Fibroblast of pulmonary artery (primary cell): ENCODE data around the gene TBX1.
"Not testable (repeated sequence)": the region's sequence is repeated elsewhere in the genome, so short reads cannot be mapped to it uniquely, and the experiment has no call there.

Source experiments
- DNase-seq: peaks from one replicate; pipeline ENCODE4 v3.0.0-alpha.2; 2010; ENCODE audit warnings: low read depth
- H3K4me3 ChIP-seq: replicated peaks from 2 replicates; pipeline ENCODE4 v1.5.1; 2011; ENCODE audit warnings: low read depth, mild to moderate bottlenecking, control low read depth, low read length, moderate library complexity
- TF ChIP-seq, protein P1 (sequence below): IDR thresholded peaks from 2 replicates; pipeline ENCODE4 v1.5.1; 2011; ENCODE audit warnings: mild to moderate bottlenecking, control low read depth, low read length, inconsistent platforms; ENCODE audit errors: missing control alignments

Gene TBX1

DNA sequence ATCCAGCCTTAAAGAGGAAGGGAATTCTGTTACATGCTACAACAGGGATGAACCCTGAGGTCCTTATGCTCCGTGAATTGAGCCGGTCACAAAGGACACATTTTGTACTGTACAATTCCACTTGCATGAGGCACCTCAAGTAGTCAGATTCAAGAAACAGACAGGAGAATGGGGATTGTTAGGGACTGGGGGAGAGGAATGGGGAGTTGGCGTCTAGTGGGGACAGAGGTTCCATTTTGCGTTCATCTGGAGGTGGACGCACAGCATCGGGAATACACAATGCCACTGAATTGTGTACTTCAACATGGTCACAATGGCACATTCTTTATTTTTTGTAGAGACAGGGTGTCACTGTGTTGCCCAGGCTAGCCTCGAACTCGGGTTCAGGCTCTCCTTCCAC, 14.1 kb downstream of the TBX1 start:
- H3K4me3 ChIP-seq, result no peak overlapping the region
- no peak for DNase-seq
- TF ChIP-seq, protein P1, sequence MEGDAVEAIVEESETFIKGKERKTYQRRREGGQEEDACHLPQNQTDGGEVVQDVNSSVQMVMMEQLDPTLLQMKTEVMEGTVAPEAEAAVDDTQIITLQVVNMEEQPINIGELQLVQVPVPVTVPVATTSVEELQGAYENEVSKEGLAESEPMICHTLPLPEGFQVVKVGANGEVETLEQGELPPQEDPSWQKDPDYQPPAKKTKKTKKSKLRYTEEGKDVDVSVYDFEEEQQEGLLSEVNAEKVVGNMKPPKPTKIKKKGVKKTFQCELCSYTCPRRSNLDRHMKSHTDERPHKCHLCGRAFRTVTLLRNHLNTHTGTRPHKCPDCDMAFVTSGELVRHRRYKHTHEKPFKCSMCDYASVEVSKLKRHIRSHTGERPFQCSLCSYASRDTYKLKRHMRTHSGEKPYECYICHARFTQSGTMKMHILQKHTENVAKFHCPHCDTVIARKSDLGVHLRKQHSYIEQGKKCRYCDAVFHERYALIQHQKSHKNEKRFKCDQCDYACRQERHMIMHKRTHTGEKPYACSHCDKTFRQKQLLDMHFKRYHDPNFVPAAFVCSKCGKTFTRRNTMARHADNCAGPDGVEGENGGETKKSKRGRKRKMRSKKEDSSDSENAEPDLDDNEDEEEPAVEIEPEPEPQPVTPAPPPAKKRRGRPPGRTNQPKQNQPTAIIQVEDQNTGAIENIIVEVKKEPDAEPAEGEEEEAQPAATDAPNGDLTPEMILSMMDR, result no peak

GRCh38 chr22:19775496-19776325, 15.1 kb downstream of the TBX1 start:
- TF ChIP-seq, protein P1, result no peak
- no peak for DNase-seq
- no peak overlapping the region for H3K4me3 ChIP-seq

- no peak for DNase-seq
Measured at GRCh38 chr22:19776433-19777031, 16.0 kb downstream of the TBX1 start.

DNA sequence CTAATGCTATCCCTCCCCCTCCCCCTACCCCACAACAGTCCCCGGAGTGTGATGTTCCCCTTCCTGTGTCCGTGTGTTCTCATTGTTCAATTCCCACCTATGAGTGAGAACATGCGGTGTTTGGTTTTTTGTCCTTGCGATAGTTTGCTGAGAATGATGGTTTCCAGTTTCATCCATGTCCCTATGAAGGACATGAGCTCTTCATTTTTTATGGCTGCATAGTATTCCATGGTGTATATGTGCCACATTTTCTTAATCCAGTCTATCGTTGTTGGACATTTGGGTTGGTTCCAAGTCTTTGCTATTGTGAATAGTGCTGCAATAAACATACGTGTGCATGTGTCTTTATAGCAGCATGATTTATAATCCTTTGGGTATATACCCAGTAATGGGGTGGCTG, 16.6 kb downstream of the TBX1 start:
- not testable (repeated sequence) for H3K4me3 ChIP-seq, DNase-seq

More at GRCh38 chr22:19776433-19777031, 16.0 kb downstream of the TBX1 start:
- no peak overlapping the region for H3K4me3 ChIP-seq
- TF ChIP-seq, protein P1, result no peak

- no peak for DNase-seq
- no peak overlapping the region for H3K4me3 ChIP-seq
- TF ChIP-seq, protein P1, result no peak
Measured at GRCh38 chr22:19779011-19779421, 18.4 kb downstream of the TBX1 start.

DNA sequence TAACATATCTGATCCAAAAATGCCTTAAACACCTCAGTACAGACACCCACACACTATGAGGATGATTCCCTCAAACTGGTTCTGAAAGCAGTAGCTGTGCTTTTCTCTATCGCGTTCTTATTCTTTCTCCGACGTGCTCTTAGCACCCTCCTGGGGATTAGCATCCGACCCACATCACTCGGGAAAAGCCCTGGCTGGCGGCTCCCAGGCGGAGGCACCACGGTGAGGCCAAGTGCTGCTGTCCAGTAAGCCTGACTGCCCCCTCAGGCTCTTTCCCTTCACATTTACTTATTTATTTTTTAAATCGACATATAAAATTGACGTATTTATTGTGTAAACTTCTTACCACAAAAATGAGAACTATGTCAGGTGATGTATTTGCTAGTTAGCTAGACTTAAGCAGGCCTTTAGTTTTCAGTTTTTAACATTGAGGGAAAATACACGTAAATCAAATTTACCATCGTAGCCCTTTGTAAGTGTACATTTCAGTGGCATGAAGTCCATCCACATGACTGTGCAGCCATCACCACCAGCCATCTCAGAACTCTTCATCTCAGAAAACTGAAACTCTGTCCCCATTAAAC, 19.2 kb downstream of the TBX1 start:
- H3K4me3 ChIP-seq, result no peak overlapping the region
- DNase-seq, result no peak
- TF ChIP-seq, protein P1, result no peak

- H3K4me3 ChIP-seq, result no peak overlapping the region
- DNase-seq, result no peak
- TF ChIP-seq, protein P1, result no peak
Measured at GRCh38 chr22:19782533-19782932, 22.0 kb downstream of the TBX1 start.
